ENCODE data around the gene ITLN1.
"Not testable (repeated sequence)": the region's sequence is repeated elsewhere in the genome, so short reads cannot be mapped to it uniquely, and the experiment has no call there.

Gene ITLN1

DNA sequence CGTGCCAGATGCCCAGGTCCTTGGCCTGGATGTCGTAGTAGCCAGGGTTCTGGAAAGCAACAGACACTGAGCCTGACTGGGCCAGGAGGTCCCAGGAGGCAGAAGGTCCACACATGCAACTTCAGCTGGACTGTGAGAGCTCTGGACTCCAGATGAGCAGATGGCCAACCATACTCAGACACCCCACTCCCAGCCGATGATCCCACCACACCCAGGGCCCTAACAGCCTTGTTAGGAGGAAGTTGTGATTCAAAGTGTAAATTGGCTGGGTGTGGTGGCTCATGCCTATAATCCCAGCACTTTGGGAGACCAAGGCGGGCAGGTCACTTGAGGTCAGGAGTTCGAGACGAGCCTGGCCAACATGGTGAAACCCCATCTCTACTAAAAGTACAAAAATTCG lies 3.7 kb downstream of the ITLN1 start:
- H3K4me1 ChIP-seq (ENCODE audit: control insufficient read depth in 1 of 2, insufficient read depth in 2 of 2, low read length in 2 of 2); H3K9me3 ChIP-seq (ENCODE audit: control insufficient read depth in 1 of 2, low read length in 2 of 2); H3K27ac ChIP-seq (ENCODE audit: low read length); H3K27me3 ChIP-seq (ENCODE audit: low read depth, low read length); H3K36me3 ChIP-seq (ENCODE audit: control insufficient read depth in 1 of 2, insufficient read depth in 2 of 2, low read length in 2 of 2); H3K4me3 ChIP-seq (ENCODE audit: low read depth in 1 of 2, low read length in 2 of 2): not testable (repeated sequence)

DNA sequence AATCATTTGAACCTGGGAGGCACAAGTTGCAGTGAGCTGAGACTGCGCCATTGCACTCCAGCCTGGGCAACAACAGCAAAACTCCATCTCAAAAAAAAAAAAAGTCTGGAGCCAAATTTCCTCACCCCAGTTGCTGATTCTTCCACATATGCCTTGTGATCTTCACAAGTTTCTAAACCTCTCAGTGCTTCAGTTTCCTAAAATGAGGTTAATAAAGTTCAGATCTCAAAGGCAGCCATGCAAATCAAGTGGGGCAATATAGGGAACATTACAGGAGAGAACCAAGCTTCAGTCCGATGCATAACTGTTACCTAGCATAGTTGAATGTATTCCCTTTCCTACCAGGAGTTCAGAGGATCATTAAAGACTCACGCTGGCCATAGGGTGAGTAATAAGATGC lies 4.8 kb downstream of the ITLN1 start:
- no peak overlapping the region for H3K4me3 ChIP-seq (ENCODE audit: low read depth in 1 of 2, low read length in 2 of 2)
- no peak overlapping the region for H3K27ac ChIP-seq (ENCODE audit: low read length)
- H3K27me3 ChIP-seq (ENCODE audit: low read depth, low read length), result no peaks in the 10 kb centered on the region
- H3K4me1 ChIP-seq (ENCODE audit: control insufficient read depth in 1 of 2, insufficient read depth in 2 of 2, low read length in 2 of 2), result no peaks in the 10 kb centered on the region
- no peaks in the 10 kb centered on the region for H3K9me3 ChIP-seq (ENCODE audit: control insufficient read depth in 1 of 2, low read length in 2 of 2)
- H3K36me3 ChIP-seq (ENCODE audit: control insufficient read depth in 1 of 2, insufficient read depth in 2 of 2, low read length in 2 of 2), result no peaks in the 10 kb centered on the region

GRCh38 chr1:160879056-160879455 lies 5.9 kb downstream of the ITLN1 start:
- H3K27me3 ChIP-seq (ENCODE audit: low read depth, low read length), result no peaks in the 10 kb centered on the region
- H3K4me3 ChIP-seq (ENCODE audit: low read depth in 1 of 2, low read length in 2 of 2), result no peak overlapping the region
- H3K4me1 ChIP-seq (ENCODE audit: control insufficient read depth in 1 of 2, insufficient read depth in 2 of 2, low read length in 2 of 2), result no peaks in the 10 kb centered on the region
- no peaks in the 10 kb centered on the region for H3K9me3 ChIP-seq (ENCODE audit: control insufficient read depth in 1 of 2, low read length in 2 of 2)
- H3K27ac ChIP-seq (ENCODE audit: low read length), result no peak overlapping the region
- H3K36me3 ChIP-seq (ENCODE audit: control insufficient read depth in 1 of 2, insufficient read depth in 2 of 2, low read length in 2 of 2), result no peaks in the 10 kb centered on the region

GRCh38 chr1:160877221-160877620 lies 7.8 kb downstream of the ITLN1 start:
- Histone ChIP-seq H3K4me3 (ENCODE audit: low read depth in 1 of 2, low read length in 2 of 2) (no peak overlapping the region), H3K9me3 (ENCODE audit: control insufficient read depth in 1 of 2, low read length in 2 of 2) (no peaks in the 10 kb centered on the region), H3K27me3 (ENCODE audit: low read depth, low read length) (no peaks in the 10 kb centered on the region), H3K27ac (ENCODE audit: low read length) (no peak overlapping the region), H3K36me3 (ENCODE audit: control insufficient read depth in 1 of 2, insufficient read depth in 2 of 2, low read length in 2 of 2) (no peaks in the 10 kb centered on the region), H3K4me1 (ENCODE audit: control insufficient read depth in 1 of 2, insufficient read depth in 2 of 2, low read length in 2 of 2) (no peaks in the 10 kb centered on the region)

GRCh38 chr1:160876311-160876710 lies 8.7 kb downstream of the ITLN1 start:
- Histone ChIP-seq H3K4me1 (ENCODE audit: control insufficient read depth in 1 of 2, insufficient read depth in 2 of 2, low read length in 2 of 2) (no peaks in the 10 kb centered on the region), H3K36me3 (ENCODE audit: control insufficient read depth in 1 of 2, insufficient read depth in 2 of 2, low read length in 2 of 2) (no peaks in the 10 kb centered on the region), H3K27ac (ENCODE audit: low read length) (no peak overlapping the region), H3K9me3 (ENCODE audit: control insufficient read depth in 1 of 2, low read length in 2 of 2) (no peaks in the 10 kb centered on the region), H3K4me3 (ENCODE audit: low read depth in 1 of 2, low read length in 2 of 2) (no peak overlapping the region), H3K27me3 (ENCODE audit: low read depth, low read length) (no peaks in the 10 kb centered on the region)

GRCh38 chr1:160875591-160875990 lies 9.4 kb downstream of the ITLN1 start:
- H3K4me1 ChIP-seq (ENCODE audit: control insufficient read depth in 1 of 2, insufficient read depth in 2 of 2, low read length in 2 of 2); H3K27ac ChIP-seq (ENCODE audit: low read length); H3K4me3 ChIP-seq (ENCODE audit: low read depth in 1 of 2, low read length in 2 of 2); H3K27me3 ChIP-seq (ENCODE audit: low read depth, low read length); H3K9me3 ChIP-seq (ENCODE audit: control insufficient read depth in 1 of 2, low read length in 2 of 2); H3K36me3 ChIP-seq (ENCODE audit: control insufficient read depth in 1 of 2, insufficient read depth in 2 of 2, low read length in 2 of 2): not testable (repeated sequence)

- Histone ChIP-seq H3K36me3 (ENCODE audit: control insufficient read depth in 1 of 2, insufficient read depth in 2 of 2, low read length in 2 of 2) (no peaks in the 10 kb centered on the region), H3K9me3 (ENCODE audit: control insufficient read depth in 1 of 2, low read length in 2 of 2) (no peaks in the 10 kb centered on the region), H3K27me3 (ENCODE audit: low read depth, low read length) (no peaks in the 10 kb centered on the region), H3K27ac (ENCODE audit: low read length) (no peak overlapping the region), H3K4me1 (ENCODE audit: control insufficient read depth in 1 of 2, insufficient read depth in 2 of 2, low read length in 2 of 2) (no peaks in the 10 kb centered on the region), H3K4me3 (ENCODE audit: low read depth in 1 of 2, low read length in 2 of 2) (no peak overlapping the region)
Observed at GRCh38 chr1:160874935-160875334, 10.0 kb downstream of the ITLN1 start.

DNA sequence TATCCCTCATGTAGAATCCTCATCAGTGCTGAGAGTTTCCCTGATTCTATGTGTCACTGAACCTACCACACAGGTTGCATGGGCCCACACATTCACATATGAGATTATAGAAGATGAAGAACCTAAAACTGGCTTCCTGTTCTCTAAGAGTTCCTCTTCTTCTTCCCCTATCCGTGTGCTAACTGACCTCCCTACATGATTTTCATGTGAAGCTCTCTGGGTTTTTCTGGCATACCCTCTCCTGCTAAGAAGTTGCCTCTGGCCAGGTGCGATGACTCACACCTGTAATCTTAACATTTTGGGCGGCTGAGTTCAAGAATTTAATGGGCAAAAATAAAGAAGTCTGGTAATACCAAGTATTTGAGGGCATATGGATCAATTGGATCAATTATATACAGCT lies 16.8 kb downstream of the ITLN1 start:
- no peak overlapping the region for H3K27ac ChIP-seq (ENCODE audit: low read length)

DNA sequence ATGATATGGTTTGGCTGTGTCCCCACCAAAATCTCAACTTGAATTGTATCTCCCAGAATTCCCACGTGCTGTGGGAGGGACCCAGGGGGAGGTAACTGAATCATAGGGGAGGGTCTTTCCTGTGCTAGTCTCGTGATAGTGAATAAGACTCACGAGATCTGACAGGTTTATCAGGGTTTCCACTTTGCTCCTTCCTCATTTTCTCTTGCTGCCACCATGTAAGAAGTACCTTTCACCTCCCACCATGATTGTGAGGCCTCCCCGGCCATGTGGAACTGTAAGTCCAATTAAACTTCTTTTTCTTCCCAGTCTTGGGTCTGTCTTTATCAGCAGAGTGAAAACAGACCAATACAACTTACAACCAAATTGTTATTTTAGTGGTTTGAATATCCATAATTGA lies 17.3 kb downstream of the ITLN1 start:
- H3K4me3 ChIP-seq (ENCODE audit: low read depth in 1 of 2, low read length in 2 of 2); H3K27ac ChIP-seq (ENCODE audit: low read length); H3K9me3 ChIP-seq (ENCODE audit: control insufficient read depth in 1 of 2, low read length in 2 of 2); H3K4me1 ChIP-seq (ENCODE audit: control insufficient read depth in 1 of 2, insufficient read depth in 2 of 2, low read length in 2 of 2); H3K36me3 ChIP-seq (ENCODE audit: control insufficient read depth in 1 of 2, insufficient read depth in 2 of 2, low read length in 2 of 2); H3K27me3 ChIP-seq (ENCODE audit: low read depth, low read length): not testable (repeated sequence)

More for the DNA sequence above, 16.8 kb downstream of the ITLN1 start:
- Histone ChIP-seq H3K4me1 (ENCODE audit: control insufficient read depth in 1 of 2, insufficient read depth in 2 of 2, low read length in 2 of 2) (no peaks in the 10 kb centered on the region), H3K36me3 (ENCODE audit: control insufficient read depth in 1 of 2, insufficient read depth in 2 of 2, low read length in 2 of 2) (no peaks in the 10 kb centered on the region), H3K4me3 (ENCODE audit: low read depth in 1 of 2, low read length in 2 of 2) (no peak overlapping the region), H3K9me3 (ENCODE audit: control insufficient read depth in 1 of 2, low read length in 2 of 2) (no peaks in the 10 kb centered on the region), H3K27me3 (ENCODE audit: low read depth, low read length) (no peaks in the 10 kb centered on the region)

GRCh38 chr1:160866695-160867260 lies 18.2 kb downstream of the ITLN1 start:
- no peak overlapping the region for H3K27ac ChIP-seq (ENCODE audit: low read length)
- no peaks in the 10 kb centered on the region for H3K27me3 ChIP-seq (ENCODE audit: low read depth, low read length)

DNA sequence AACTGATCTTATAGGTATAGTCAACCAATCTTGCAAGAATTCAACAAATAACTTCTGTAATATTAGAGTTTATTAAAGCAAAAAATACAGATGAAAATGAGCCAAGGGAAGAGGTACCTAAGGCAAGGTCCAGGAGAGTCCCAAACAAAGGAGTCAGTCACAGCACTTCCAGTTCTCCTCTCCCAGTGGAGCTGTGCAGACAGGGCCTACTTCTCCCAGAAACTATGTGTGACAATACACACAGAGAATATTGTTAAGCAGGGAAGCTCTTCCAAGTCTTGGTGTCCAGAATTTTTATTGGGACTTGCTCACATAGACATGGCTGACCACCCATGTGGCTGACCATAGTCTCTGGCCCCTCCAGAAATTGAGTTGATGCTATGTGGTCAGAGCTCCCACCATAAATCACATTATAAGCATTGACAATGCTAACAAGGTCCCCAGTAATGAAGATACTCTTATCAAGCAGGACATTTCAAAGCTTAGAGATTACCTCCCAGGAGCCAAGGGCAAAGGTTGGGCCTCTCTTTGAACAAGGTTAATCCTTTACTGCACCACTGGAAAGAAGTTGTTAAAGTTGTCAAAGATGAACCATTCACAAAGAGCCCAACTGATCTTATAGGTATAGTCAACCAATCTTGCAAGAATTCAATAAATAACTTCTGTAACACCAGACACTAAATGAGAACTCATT lies 18.8 kb downstream of the ITLN1 start:
- no peaks in the 10 kb centered on the region for H3K27me3 ChIP-seq (ENCODE audit: low read depth, low read length)
- no peaks in the 10 kb centered on the region for H3K36me3 ChIP-seq (ENCODE audit: control insufficient read depth in 1 of 2, insufficient read depth in 2 of 2, low read length in 2 of 2)
- H3K4me3 ChIP-seq (ENCODE audit: low read depth in 1 of 2, low read length in 2 of 2), result no peak overlapping the region
- no peak overlapping the region for H3K27ac ChIP-seq (ENCODE audit: low read length)
- H3K4me1 ChIP-seq (ENCODE audit: control insufficient read depth in 1 of 2, insufficient read depth in 2 of 2, low read length in 2 of 2), result no peaks in the 10 kb centered on the region
- no peaks in the 10 kb centered on the region for H3K9me3 ChIP-seq (ENCODE audit: control insufficient read depth in 1 of 2, low read length in 2 of 2)

More at GRCh38 chr1:160866695-160867260, 18.2 kb downstream of the ITLN1 start:
- H3K4me3 ChIP-seq (ENCODE audit: low read depth in 1 of 2, low read length in 2 of 2), result no peak overlapping the region
- H3K36me3 ChIP-seq (ENCODE audit: control insufficient read depth in 1 of 2, insufficient read depth in 2 of 2, low read length in 2 of 2), result no peaks in the 10 kb centered on the region
- no peaks in the 10 kb centered on the region for H3K9me3 ChIP-seq (ENCODE audit: control insufficient read depth in 1 of 2, low read length in 2 of 2)
- no peaks in the 10 kb centered on the region for H3K4me1 ChIP-seq (ENCODE audit: control insufficient read depth in 1 of 2, insufficient read depth in 2 of 2, low read length in 2 of 2)

GRCh38 chr1:160865337-160865736 lies 19.6 kb downstream of the ITLN1 start:
- Histone ChIP-seq H3K27me3 (ENCODE audit: low read depth, low read length) (no peaks in the 10 kb centered on the region), H3K27ac (ENCODE audit: low read length) (no peak overlapping the region), H3K4me1 (ENCODE audit: control insufficient read depth in 1 of 2, insufficient read depth in 2 of 2, low read length in 2 of 2) (no peaks in the 10 kb centered on the region), H3K36me3 (ENCODE audit: control insufficient read depth in 1 of 2, insufficient read depth in 2 of 2, low read length in 2 of 2) (no peaks in the 10 kb centered on the region), H3K9me3 (ENCODE audit: control insufficient read depth in 1 of 2, low read length in 2 of 2) (no peaks in the 10 kb centered on the region), H3K4me3 (ENCODE audit: low read depth in 1 of 2, low read length in 2 of 2) (no peak overlapping the region)

Data from muscle layer of duodenum (tissue), 2 donors.